Ishikawa (cell line): ENCODE measurements around the gene TROAP.

ENCODE experiments used
- EGR1 ChIP-seq: IDR thresholded peaks from 2 replicates; pipeline ENCODE4 v1.6.1; 2012
- EP300 ChIP-seq: IDR thresholded peaks from 2 replicates; pipeline ENCODE4 v1.6.1; 2012; ENCODE audit warnings: borderline replicate concordance
- RAD21 ChIP-seq: IDR thresholded peaks from 2 replicates; pipeline ENCODE4 v1.6.1; 2012; ENCODE audit warnings: low read depth
- TEAD4 ChIP-seq: IDR thresholded peaks from 2 replicates; pipeline ENCODE4 v1.6.1; 2012
- TF ChIP-seq, protein P1 (sequence below): IDR thresholded peaks from 2 replicates; pipeline ENCODE4 v1.6.1; 2012; ENCODE audit warnings: low read depth, mild to moderate bottlenecking
- TF ChIP-seq, protein P2 (sequence below): IDR thresholded peaks from 2 replicates; pipeline ENCODE4 v1.6.1; 2012

DNA sequence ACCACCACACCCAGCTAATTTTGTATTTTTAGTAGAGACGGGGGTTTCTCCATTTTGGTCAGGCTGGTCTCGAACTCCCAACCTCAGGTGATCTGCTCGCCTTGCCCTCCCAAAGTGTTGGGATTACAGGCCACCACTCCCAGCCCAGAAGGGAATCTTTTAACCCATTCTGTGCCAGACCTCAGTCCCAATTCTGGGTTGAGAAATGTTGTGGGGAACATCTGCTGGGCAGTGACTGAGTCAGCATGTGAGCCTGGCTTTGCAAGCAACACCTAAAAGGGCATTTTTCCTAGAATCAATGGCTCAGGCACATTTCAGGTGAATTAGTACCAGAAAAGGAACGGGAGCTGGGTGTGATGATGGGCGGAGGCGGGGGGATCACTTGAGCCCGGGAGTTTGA lies 36.6 kb downstream of the TROAP start:
- TF ChIP-seq, protein P1, sequence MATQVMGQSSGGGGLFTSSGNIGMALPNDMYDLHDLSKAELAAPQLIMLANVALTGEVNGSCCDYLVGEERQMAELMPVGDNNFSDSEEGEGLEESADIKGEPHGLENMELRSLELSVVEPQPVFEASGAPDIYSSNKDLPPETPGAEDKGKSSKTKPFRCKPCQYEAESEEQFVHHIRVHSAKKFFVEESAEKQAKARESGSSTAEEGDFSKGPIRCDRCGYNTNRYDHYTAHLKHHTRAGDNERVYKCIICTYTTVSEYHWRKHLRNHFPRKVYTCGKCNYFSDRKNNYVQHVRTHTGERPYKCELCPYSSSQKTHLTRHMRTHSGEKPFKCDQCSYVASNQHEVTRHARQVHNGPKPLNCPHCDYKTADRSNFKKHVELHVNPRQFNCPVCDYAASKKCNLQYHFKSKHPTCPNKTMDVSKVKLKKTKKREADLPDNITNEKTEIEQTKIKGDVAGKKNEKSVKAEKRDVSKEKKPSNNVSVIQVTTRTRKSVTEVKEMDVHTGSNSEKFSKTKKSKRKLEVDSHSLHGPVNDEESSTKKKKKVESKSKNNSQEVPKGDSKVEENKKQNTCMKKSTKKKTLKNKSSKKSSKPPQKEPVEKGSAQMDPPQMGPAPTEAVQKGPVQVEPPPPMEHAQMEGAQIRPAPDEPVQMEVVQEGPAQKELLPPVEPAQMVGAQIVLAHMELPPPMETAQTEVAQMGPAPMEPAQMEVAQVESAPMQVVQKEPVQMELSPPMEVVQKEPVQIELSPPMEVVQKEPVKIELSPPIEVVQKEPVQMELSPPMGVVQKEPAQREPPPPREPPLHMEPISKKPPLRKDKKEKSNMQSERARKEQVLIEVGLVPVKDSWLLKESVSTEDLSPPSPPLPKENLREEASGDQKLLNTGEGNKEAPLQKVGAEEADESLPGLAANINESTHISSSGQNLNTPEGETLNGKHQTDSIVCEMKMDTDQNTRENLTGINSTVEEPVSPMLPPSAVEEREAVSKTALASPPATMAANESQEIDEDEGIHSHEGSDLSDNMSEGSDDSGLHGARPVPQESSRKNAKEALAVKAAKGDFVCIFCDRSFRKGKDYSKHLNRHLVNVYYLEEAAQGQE, result no peak
- TF ChIP-seq TEAD4, result no peak
- TF ChIP-seq EP300, result no peak
- TF ChIP-seq, protein P2, sequence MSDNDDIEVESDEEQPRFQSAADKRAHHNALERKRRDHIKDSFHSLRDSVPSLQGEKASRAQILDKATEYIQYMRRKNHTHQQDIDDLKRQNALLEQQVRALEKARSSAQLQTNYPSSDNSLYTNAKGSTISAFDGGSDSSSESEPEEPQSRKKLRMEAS, result no peak
- TF ChIP-seq RAD21, result no peak
- no peak for TF ChIP-seq EGR1
